Putamen (tissue), 1 donor: ENCODE measurements around the gene DCTD.
"Not testable (repeated sequence)": the region's sequence is repeated elsewhere in the genome, so short reads cannot be mapped to it uniquely, and the experiment has no call there.

ENCODE experiments used
- DNase-seq: peaks from one replicate; pipeline ENCODE4 v3.0.0-alpha.2; 2016; ENCODE audit warnings: low spot score

Gene DCTD

GRCh38 chr4:182920676-182921075, 3.5 kb upstream of the DCTD start:
- no peak for DNase-seq

DNA sequence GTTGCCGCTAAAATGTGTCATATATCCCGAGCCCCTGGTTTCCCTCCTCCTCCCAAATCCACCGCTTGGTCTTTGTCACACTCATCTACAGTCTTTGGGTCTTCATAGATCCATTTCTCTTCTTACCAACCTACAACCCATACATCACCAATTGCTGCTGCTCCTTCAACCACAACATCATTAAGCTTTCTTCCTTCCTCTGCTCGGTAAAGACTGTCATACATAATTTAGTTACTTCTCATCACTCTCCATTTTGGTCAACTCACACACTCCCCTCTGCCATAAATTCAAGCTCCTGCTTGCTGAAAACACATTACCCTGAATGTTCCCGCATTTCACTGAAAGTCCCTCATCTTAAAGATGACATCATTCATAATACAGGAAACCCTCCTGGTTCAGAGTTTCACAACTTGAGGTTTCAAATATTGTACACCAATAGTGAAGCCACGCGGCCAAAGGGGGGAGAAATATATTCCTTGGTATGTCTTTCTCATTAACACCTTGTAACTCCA, 1.7 kb upstream of the DCTD start:
- DNase-seq = no peak

GRCh38 chr4:182918044-182918607, 940 bp upstream of the DCTD start:
- DNase-seq = no peak

GRCh38 chr4:182916483-182917181, 554 bp downstream of the DCTD start:
- no peak for DNase-seq

GRCh38 chr4:182914357-182914756, 2.8 kb downstream of the DCTD start:
- no peak for DNase-seq

DNA sequence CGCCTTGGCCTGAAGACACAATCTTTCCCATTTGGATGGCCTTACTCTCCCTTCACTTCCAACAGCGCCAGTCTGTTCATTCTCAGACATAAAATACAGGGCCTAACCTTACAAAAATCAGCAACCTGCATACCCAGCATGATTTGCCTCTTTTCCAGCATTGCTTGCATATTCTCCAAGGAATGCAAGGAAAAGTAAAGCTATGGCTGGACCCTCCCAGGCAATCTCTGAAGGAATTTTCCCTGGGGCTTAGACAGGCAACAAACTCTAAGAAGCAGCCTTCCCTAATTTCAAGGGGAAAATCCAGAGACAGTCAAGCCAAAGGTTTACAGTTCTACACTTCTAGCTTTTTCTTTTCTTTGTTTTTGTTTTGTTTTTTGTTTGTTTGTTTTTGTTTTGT, 3.6 kb downstream of the DCTD start:
- DNase-seq = no peak

- DNase-seq = no peak
Observed at GRCh38 chr4:182913036-182913435, 4.2 kb downstream of the DCTD start.

DNA sequence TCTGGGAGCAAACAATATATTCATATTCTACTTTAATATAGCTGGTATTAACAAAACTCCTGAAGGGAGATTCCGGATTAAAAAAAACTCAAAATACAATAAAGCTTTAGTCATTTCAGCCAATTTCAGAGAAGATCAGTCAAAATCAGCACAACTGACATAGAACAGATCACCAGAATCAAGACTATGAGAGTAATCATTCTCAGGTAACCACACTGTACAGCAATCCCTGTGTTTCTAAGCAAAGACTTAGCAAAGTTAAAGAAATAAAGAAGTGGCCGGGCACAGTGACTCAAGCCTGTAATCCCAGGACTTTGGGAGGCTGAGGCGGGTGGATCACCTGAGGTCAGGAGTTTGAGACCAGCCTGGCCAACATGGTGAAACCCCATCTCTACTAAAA, 9.1 kb downstream of the DCTD start:
- no peak for DNase-seq

GRCh38 chr4:182907396-182907795, 9.8 kb downstream of the DCTD start:
- no peak for DNase-seq

DNA sequence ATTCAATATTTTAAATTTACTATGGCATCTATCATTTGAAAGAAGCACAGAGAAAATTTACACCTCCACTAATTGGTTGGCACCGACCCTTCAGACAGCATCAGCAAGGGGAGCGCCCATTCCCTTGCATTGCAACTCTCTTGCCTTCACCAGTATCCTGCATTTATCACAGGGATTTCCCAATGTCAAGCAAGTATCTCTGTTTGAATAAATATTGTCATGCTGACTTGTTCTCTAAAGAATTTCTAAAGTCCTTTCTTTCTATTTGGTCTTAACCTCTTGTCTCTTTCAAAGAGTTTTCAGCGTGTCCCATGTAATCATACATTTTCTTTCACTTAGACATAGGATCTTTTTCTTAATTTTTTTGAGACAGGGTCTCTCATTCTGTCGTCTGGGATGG, 10.4 kb downstream of the DCTD start:
- DNase-seq = no peak

GRCh38 chr4:182905038-182905437, 12.1 kb downstream of the DCTD start:
- DNase-seq = no peak

GRCh38 chr4:182904211-182904761, 12.9 kb downstream of the DCTD start:
- DNase-seq = no peak

DNA sequence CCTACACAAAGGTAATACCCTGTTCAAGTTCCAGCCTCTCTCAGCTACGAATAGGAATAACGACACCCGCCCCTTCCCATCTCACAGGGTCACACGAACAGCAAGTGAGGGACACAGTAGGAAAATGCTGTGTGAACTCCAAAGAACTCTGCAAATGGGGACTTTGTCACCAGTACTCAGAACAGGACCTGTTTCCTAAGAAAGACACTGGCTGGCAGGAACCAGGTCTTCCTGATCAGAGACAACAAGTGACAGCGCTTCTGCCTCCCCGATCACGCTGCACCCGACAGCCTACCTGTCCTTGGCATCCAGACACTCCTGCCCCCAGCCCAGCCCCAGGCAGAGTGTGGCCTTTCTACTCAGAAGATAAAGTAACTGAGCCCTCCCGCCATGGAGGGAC, 14.2 kb downstream of the DCTD start:
- no peak for DNase-seq

GRCh38 chr4:182901337-182901736, 15.8 kb downstream of the DCTD start:
- DNase-seq = no peak

- not testable (repeated sequence) for DNase-seq
Observed at GRCh38 chr4:182900021-182900420, 17.2 kb downstream of the DCTD start.

DNA sequence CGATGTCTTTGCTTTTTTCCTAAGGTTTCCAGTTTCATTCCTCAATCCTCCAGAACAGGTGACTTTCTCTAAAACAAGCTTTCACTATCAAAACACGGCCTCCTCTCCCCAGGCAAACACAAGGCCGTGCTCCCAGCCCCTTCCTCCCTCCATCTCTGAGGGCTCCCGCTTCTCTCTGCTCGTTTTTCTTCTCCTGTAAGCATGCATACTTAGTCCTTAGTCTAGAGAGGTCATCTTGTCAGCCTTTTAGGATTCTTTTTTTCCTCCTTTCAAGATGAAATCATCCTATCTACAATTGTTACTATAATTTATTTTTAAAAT, 18.7 kb downstream of the DCTD start:
- no peak for DNase-seq

GRCh38 chr4:182897601-182898478, 19.3 kb downstream of the DCTD start:
- no peak for DNase-seq

- no peak for DNase-seq
Observed at GRCh38 chr4:182896421-182896820, 20.8 kb downstream of the DCTD start.

DNA sequence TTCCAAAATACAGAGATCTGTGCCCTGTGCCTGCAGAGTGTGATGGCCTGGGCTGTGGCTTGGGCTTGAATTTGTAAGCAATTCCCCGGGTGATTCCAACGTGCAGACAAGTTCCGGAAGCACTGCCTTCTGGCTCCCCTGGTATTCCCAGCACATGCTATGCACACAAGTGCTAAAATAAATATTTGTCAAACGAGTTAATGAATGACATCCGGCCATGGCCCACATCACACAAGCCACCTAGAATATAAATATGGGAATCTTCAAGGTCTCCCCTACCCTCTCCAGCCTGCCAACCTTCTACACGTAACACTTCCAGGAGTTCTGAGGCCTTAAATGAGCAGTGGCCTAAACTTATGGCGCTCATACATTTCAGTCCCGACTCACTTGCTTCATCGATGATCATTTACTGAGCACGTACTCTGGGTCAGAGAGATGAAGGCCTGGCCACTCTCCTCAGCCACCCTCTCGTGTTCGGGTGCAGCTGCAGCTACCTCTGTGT, 21.3 kb downstream of the DCTD start:
- no peak for DNase-seq

DNA sequence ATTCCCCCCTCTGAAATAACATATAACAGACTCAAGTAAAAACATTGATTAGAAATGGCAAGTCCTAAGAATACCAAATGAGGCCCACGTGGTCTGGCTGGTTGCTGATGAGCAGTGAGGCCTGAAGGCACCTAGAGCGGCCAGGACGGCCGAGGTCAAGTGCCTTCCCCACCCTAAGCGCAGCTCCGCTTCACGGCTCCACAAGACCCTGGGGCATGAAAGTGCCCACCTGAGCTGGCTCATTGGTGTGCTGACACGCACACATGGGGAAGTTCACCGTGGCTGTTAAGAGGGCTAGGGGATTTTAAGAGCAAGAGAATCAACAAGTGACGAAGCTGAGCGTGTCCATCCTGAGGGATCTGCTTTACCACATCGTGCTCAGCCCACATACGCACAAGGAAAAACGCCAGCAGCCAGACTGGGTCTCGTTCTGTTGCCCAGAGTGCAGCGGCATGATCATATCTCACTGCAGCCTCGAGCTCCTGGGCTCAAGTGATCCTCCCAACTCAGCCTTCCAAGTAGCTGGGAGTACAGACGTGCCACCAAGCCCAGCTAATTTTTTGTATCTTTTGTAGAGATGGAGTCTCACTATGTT, 22.4 kb downstream of the DCTD start:
- no peak for DNase-seq

- no peak for DNase-seq
Observed at GRCh38 chr4:182893474-182894080, 23.6 kb downstream of the DCTD start.

DNA sequence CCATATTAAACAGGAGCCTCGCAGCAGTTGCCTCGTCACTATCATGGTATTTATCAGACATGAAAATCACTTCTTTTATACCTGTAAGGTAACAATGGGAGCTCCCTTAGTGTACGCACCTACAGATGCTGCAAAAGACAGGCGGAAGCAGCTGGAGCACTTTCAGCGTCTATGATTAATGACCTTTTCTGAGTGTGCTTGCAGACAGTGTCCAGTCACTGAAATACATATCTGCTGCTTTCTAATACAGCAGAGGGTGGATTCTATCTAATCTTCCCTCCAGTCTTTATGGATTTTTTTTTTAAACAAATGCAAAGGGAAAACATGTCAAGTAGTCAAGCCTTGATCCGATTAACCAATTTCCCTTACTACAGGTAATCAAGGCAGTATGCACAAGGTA, 24.1 kb downstream of the DCTD start:
- DNase-seq = no peak
